GM19452 (cell line): ENCODE results near the gene CCNY.

ENCODE experiments used
- ATAC-seq: cut with Tn5 transposase; IDR thresholded peaks from one replicate; pipeline ENCODE4 v1.9.1; 2021; ENCODE audit not compliant: unreplicated experiment

CCNY gene

DNA sequence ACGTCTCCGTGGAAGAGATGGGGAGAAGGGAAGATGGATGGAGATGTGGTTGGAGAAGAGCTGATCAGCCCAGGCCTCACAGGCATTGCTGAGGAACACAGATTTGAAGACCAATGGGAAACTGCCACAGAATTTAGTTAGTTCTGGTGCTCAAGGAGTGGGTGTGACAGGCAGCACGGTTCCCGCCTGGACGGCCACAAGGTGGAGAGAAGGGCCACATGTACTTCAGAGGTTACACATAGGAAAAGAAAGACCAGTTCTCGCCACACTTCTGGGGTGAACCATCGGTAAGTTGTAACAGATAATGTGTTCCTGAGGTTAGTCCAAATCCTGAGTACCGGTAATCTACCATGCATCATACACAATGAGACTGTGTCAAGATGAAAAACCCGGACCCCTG is 239.3 kb downstream of the CCNY start:
- no peak for ATAC-seq

DNA sequence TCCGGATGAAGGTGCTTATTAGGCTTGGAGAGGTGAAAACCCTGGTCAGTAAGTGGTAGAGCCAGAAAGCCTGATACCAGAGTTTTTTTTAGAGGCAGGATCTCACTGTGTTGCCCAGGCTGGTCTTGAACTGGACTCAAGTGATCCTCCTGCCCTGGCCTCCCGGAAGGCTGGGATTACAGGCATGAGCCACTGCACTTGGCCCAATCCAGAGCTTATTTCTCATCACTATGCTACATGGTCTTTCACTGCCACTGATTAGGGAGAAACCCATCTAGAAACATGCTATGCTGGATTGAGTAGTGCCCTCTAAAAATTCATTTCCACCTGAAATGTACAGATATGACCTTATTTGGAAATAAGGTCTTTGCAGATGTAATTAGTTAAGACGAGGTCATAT is 240.4 kb downstream of the CCNY start:
- no peak for ATAC-seq

DNA sequence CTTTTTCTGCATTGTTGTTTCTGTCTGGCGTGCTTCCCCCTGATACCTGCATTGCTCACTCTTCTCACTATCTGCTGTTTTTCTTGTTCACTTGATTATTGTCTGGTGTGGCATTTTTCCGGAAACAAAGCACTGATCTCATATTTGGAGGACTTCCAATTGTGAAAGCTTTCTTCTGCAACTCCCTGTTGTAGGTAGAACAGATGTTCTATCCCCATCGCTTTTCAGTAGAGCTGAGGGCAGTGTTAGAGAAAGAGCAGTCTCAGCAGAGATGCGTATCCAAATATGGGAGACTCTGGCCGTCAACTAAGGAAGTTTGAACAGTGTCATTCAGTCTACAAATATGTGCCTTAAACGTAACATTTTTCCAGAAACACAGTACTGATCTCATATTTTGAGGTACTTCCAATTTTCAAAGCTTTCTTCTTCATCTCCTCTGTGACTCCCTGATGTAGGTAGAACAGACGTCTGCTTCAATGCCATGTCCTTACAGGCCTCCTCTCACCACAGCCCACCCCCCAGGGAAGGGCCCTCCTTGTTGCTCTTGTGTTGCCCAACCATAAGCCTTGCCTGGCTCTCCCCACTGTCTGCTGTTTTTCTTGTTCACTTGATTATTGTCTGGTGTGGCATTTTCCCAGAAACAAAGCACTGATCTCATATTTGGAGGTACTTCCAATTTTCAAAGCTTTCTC is 241.8 kb downstream of the CCNY start:
- no peak for ATAC-seq

DNA sequence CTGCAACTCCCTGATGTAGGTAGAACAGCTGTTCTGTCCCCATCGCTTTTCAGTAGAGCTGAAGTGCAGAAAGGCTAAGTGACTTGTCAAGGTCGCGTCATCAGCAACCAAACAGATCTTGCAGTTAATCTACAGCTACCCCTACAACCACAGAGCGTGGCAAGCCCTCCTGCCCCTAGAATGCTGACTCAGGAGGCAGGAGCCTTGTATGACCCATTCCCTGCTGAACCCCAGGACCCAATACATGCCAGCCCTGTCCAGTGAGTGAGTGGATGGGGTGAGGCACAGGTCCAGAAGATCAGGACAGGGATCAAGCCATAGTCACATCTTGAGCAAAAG is 242.3 kb downstream of the CCNY start:
- no peak for ATAC-seq

DNA sequence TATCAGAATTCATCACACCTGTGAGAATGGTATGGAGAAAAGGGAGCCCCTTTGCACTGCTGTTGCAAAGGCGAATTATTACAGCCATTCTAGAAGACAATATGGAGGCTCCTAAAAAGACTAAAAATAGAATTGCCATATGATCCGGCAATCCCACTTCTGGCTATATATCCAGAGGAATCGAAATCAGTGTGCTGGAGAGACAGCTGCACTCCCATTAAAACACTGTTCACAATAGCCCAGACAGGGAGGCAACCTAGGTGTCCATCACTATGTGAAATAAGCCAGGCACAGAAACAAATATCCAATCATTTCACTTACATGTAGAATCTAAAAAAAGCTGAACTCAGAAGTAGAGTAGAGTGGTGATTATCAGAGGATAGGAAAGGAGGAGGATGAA is 242.8 kb downstream of the CCNY start:
- ATAC-seq = no peak

DNA sequence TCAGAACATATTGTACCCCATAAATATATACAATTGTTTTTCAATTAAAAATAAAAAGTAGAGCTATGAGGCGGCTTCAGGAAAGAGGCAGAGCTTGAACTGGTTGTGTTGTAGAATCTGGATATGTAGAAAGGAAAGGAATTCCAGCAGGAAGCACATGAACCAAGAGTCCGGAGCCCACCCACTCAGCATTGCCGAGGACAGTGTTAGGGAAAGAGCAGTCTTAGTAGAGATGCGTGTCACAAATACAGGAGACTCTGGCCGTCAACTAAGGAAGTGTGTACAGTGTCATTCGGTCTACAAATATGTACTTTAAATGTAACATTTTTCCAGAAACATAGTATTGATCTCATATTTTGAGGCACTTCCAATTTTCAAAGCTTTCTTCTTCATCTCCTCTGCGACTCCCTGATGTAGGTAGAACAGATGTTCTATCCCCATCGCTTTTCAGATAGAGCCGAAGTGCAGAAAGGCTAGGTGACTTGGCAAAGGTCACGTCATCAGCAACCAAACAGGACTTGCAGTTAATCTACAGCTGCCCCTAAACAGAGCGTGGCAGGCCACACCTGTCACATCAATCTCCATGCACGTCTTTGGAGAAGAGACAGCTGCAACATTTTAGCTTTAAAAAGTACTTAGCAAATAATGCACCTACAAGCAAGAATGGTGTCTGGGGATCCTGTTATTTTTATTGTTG is 243.6 kb downstream of the CCNY start:
- ATAC-seq = no peak

DNA sequence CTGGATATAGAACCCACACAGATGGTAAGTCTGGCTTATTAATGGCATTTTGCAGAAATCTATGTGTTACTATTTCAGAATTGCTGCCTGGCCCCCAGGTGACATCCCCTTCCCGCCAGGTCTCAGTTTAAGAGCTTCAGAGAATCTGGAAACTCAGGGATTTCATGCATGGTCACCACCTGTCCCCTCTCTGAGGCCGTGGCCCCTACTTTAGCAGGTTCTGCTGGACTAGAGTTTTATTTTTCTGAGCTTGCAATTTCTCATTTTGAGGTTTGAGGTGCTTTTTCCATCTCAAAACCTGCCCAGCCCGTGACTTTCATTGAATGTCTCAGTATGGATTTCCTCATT is 244.1 kb downstream of the CCNY start:
- no peak for ATAC-seq

DNA sequence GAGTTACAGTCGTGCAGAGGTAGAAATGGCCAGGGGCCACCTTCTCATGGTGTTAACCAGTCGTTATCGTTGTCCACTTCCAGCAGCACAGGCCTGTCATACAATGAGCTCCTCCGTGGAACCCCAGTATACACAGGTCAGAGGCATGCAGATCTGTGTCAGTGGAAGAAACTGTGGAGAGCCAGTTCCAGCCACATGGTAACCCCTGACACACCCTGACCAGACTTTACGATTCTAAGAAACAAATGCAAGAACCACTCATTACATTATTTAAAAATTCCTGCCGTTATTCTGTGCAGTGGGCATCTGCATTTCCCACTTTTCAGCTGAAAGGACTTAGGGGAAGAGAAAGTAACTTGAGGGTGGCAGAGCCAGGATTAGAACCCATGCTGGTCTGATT is 245.3 kb downstream of the CCNY start:
- ATAC-seq = no peak

DNA sequence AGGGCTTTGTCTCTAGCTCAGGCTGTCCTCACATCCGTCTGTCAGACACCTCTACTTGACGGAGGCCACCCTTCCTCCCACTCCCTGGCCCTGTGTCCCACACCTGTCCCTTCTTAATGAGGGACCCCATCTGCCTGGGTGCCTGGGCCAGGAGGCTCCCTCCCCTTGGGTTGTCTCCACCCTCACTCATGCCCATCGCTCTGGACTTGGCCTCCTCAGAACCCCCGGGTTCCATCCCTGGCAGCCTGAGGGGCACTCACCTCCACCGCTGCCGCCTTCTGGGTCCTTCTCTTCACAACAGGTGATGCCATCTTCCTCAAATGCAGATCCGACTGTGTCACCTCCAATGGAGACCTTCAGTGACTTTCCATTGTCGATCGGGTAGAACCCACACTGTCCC is 248.6 kb downstream of the CCNY start:
- no peak for ATAC-seq

DNA sequence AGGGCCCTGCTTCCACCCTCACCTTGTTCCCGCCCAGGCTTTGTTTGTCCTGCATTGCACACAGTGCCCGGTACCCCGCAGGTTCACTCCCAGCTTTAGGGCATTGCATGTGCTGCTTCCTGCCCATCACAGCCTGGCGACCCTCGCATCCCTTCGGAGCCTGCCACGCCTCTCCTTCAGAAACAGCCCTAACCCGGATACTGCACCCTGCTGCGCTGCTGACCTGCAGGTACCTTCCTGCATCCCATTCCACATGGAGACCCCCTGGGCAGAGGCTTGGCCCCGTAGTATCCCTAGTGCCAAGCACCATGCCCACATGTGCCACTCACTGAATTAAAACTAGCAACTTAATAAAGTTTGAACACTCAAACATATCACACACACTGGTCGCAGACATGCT is 249.0 kb downstream of the CCNY start:
- ATAC-seq = no peak

DNA sequence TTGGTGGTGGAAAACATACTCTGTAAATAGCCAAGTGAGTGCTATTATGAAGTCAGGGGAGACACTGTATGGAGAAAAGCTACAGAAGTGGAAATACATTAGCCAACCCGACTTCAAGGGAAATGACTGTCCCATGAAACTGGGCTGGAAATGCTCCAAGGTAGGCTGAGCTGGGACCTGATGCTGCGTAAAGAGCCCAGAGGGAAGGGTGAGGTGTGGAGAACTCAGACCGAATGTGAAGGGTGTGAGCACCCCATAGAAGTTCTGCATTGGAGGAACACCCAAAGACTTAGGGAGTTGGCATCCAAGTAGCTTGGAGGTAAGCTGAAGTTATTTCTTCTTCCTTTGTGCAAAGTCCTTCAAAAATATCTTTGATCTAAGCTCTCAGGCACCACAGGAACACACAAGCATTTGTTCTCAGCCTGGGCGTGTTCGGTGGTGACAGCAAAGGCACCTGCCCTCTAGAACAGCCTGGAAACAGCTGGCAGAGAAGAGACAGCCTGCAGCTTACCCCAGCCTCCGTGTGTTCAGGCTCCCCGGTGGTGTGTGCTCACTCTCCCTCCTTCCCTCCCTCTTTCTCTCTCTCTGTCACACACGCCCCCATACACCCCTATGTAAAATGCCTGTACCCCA is 249.7 kb downstream of the CCNY start:
- ATAC-seq = no peak

DNA sequence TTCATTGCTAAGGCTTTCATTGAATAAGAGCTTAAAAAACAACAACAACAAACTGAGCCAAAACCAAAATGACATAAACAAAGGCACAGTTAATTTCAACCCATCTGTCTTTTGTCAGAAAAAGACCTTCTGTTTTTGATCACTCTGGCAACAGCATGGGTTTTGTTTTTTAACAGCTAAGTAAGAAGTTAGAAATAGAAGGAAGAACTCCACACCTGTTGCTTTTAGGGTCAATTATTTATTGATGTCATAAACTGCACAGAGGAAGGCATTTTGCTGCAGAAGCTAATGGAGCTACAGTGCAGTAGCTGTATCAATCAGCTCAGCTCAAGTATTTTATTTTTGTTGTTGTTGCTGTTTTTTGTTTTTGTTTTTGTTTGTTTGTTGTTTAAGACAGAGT is 252.5 kb downstream of the CCNY start:
- ATAC-seq = no peak

DNA sequence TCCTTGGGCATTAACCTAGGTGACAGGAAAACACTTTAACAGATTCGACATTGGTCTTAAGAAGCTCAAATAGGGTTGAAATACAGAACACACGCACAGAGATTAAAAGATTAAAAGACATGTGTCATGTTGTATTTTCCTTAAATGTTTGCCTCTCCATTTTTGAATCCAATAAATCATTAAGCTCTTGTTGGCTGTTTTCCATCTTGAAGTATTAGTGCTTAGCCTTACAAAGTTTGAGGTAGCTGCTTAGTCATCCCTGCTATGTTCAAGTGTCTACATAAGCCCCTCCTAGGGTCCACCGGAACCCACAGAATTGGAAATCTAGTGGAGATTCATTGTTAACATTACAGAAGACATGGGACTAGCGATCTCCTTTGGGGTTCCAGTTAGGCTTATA is 256.1 kb downstream of the CCNY start:
- ATAC-seq = no peak

DNA sequence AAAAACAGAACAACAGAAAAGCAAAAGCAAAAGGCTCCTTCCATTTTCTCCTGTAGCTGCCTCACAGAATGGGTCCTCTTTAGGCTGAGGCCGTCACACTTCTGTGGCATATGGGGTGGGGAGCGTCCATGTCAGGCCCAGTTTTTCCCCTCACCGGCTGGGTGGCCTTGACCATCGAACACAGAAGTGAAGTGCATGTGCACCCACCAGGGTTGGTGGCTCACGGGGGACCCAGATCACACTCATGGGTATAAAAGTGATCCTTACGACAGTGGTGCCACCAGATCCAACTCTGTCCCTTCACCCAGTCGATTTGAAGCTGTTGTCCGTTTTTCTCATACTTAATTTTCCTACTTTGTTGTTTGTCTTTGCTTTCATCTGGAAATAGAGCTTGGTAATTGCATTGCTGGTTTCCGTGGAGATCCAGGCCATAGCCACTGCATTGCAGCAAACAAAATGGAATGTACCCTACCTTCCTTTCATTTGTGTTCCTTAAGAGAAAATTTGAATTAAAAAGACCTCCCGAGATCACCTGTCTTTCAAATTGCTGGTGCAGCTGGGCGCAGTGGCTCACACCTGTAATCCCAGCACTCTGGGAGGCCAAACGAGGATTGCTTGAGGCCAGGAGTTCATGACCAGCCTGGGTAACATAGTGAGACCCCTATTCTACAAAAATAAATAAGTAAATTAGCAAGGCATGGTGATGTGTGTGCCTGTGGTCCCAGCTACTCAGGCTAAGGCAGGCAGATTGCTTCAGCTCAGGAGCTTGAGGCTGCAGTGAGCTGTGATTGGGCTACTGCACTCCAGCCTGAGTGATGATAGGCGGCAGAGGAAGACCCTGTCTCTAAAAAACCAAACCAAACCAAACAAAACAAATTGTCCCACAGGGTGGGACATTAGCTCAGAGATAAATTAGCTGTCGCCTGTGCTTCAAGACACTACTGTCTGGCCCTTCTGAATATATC is 258.1 kb downstream of the CCNY start:
- no peak for ATAC-seq

DNA sequence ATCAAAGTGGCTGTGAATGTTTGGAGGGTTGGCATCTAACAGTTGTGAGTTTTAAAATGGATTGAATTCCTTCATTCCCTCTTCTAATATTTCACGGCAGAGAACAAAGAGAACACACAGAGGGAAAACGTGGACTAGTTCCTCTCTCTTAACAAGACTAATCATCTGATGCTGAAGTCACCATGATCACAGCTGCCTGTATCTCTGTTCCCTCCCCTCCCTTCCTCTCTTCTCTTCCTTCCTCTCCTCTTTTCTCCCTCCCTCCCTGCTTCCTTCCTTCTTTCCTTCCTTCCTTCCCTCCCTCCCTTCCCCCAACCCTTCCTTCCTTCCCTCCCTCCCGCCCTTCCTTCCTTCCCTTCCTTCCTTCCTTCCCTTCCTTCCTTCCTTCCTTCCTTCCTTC is 258.8 kb downstream of the CCNY start:
- ATAC-seq = no peak

DNA sequence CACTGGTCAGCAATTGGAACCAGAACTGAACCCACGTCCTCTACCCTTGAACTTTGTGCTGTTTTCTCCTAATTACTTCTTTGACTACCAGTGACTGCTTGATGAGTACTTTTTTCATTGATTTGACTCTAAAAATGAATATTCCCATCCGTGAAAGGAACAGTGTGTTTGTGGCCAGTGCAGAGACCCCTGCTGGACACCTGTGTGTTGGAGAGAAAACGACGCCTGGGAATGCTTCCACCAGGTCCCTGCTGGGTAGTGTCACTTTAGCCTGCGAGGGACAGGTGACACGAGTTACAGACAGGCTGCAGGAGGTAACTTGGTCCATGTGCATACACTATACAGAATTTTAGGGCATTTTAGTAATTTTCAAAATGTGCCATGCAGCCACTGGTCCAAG is 262.1 kb downstream of the CCNY start:
- no peak for ATAC-seq

DNA sequence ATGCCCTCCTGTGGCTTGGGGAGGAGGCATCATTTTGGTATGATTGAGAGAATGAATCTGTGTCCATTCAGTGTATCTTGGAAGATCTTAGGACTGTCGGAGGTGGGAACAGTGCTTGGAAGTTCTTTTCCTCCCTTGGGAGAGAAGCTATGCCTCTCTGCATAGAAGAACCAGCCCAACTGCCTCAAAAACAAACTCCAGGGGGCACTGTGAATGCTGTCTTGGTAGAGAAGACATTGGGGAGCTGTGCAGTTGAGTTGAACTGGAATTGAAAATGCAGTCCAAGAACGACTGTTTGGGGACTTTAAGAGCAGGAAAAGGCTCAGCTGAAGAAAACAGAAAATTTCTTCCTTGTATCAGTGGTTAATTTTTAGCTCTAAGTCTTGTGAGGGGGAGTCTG is 263.9 kb downstream of the CCNY start:
- no peak for ATAC-seq

DNA sequence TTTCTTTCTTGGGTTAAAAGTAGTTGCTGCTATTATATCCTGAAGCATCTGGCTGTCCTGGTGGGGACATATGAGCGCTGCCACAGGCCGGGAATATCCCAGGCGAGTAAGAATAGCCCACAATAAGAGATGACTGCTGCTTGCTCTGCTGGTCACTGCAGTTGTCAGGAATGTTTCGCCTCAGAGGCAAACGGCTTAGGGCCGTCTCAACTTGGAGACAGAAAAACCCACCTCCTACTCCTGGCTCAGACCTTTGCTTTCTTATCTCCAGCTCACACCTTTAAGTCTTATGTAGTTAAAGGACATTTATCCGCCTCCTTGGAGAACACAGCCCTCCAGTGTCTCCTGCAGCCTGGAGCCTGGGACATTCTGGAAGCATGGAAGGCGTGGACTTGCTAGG is 268.9 kb downstream of the CCNY start, which contains the start of gene GJD4:
Gene GJD4, plus strand, starts transcription at position 151 of the 400 bp plus-strand sequence. Its CDS starts 227 bp downstream, at position 378.
- no peak for ATAC-seq

DNA sequence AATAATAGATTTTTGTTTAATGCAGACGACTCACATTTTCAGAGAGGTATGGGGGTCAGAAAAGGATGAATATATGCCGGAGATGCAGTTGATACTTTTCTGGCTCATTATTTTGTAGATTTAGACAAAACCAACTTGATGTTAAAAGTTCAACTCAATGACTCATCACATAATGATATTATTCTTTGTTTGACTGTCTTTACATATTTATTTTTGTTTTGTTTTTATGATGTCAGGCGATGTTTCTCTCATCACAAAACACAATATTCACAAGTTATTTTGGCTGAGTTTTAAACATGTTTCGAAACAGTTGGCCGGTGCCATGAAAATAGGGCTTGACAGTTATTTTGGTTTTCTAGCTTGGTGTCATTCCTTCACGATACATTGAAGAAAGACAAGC is 270.1 kb downstream of the CCNY start:
- no peak for ATAC-seq

DNA sequence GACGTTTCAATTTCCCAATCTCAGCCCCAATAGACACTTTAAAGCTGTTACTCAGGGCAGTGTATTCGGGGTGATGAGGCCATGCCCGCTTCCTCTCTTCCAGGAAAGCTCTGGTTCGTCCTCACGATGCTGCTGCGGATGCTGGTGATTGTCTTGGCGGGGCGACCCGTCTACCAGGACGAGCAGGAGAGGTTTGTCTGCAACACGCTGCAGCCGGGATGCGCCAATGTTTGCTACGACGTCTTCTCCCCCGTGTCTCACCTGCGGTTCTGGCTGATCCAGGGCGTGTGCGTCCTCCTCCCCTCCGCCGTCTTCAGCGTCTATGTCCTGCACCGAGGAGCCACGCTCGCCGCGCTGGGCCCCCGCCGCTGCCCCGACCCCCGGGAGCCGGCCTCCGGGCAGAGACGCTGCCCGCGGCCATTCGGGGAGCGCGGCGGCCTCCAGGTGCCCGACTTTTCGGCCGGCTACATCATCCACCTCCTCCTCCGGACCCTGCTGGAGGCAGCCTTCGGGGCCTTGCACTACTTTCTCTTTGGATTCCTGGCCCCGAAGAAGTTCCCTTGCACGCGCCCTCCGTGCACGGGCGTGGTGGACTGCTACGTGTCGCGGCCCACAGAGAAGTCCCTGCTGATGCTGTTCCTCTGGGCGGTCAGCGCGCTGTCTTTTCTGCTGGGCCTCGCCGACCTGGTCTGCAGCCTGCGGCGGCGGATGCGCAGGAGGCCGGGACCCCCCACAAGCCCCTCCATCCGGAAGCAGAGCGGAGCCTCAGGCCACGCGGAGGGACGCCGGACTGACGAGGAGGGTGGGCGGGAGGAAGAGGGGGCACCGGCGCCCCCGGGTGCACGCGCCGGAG is 271.4 kb downstream of the CCNY start:
- no peak for ATAC-seq

DNA sequence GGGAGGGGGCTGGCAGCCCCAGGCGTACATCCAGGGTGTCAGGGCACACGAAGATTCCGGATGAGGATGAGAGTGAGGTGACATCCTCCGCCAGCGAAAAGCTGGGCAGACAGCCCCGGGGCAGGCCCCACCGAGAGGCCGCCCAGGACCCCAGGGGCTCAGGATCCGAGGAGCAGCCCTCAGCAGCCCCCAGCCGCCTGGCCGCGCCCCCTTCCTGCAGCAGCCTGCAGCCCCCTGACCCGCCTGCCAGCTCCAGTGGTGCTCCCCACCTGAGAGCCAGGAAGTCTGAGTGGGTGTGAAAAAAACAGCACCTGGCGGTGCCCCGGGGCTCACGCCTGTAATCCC is 272.0 kb downstream of the CCNY start:
- no peak for ATAC-seq
